Parathyroid adenoma (tissue), 2 donors: ENCODE results near the gene EGR2.

Source experiments
- H2AFZ ChIP-seq: fragments of 300-600 bp; sonication (generic); one replicate; pipeline ENCODE4 v1.7.0; 2017; ENCODE audit warnings: antibody characterized with exemption, mild to moderate bottlenecking
- H3K27ac ChIP-seq: fragments of 300-600 bp; sonication (generic); one replicate; pipeline ENCODE4 v1.7.0; 2017
- H3K27me3 ChIP-seq: fragments of 300-600 bp; sonication (generic); one replicate; pipeline ENCODE4 v1.7.0; 2017; ENCODE audit warnings: low read length; ENCODE audit not compliant: control insufficient read depth, insufficient read depth
- H3K36me3 ChIP-seq: fragments of 300-600 bp; sonication (generic); one replicate; pipeline ENCODE4 v1.7.0; 2017; ENCODE audit warnings: low read length; ENCODE audit not compliant: control insufficient read depth, insufficient read depth
- H3K4me1 ChIP-seq: fragments of 300-600 bp; sonication (generic); one replicate; pipeline ENCODE4 v1.7.0; 2017; ENCODE audit warnings: control low read depth
- H3K4me2 ChIP-seq: fragments of 300-600 bp; sonication (generic); one replicate; pipeline ENCODE4 v1.7.0; 2017; ENCODE audit warnings: low read length
- H3K4me3 ChIP-seq: fragments of 300-600 bp; sonication (generic); one replicate; pipeline ENCODE4 v1.7.0; 2017; ENCODE audit warnings: low read depth, low read length
- H3K79me2 ChIP-seq: fragments of 300-600 bp; sonication (generic); one replicate; pipeline ENCODE4 v1.7.0; 2017; ENCODE audit warnings: control low read depth
- H3K9ac ChIP-seq: fragments of 300-600 bp; sonication (generic); one replicate; pipeline ENCODE4 v1.7.0; 2017; ENCODE audit warnings: mild to moderate bottlenecking
- H3K9me3 ChIP-seq: fragments of 300-600 bp; sonication (generic); one replicate; pipeline ENCODE4 v1.7.0; 2017; ENCODE audit warnings: low read length; ENCODE audit not compliant: control insufficient read depth
- TF ChIP-seq, protein P1 (sequence below): fragments of 300-600 bp; sonication (generic); IDR thresholded peaks from one replicate; pipeline ENCODE4 v1.7.0; 2017; ENCODE audit warnings: antibody characterized with exemption, mild to moderate bottlenecking
- donor health status: primary hyperparathyroidism.

EGR2 gene

DNA sequence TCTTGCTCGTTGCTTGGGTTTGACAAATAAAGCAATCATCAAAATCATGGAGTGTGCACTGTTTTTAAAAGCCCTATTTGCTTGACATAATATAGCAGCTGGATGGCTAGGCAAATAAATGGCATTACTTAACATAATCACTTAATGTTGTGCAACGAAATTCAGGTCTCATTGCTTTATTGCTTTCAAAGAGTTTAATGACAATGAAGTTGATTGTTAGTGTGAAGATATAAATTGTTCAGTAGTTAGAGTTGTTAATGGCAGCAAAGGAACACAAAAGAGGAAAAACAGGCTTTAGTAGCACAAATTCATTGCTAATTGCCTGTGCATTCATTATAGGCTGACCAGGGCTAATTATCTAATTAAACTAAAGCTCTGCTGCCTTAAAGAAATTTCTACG lies 19.3 kb downstream of the EGR2 start:
- H3K4me3 ChIP-seq: no peak overlapping the region
- H3K36me3 ChIP-seq: no peaks in the 10 kb centered on the region
- no peaks in the 10 kb centered on the region for H3K27me3 ChIP-seq
- H2AFZ ChIP-seq: no peak overlapping the region
- H3K4me1 ChIP-seq: no peaks in the 10 kb centered on the region
- no peak overlapping the region for H3K4me2 ChIP-seq
- no peaks in the 10 kb centered on the region for H3K79me2 ChIP-seq
- no peak overlapping the region for H3K27ac ChIP-seq
- no peak overlapping the region for H3K9ac ChIP-seq
- no peaks in the 10 kb centered on the region for H3K9me3 ChIP-seq
- TF ChIP-seq, protein P1, sequence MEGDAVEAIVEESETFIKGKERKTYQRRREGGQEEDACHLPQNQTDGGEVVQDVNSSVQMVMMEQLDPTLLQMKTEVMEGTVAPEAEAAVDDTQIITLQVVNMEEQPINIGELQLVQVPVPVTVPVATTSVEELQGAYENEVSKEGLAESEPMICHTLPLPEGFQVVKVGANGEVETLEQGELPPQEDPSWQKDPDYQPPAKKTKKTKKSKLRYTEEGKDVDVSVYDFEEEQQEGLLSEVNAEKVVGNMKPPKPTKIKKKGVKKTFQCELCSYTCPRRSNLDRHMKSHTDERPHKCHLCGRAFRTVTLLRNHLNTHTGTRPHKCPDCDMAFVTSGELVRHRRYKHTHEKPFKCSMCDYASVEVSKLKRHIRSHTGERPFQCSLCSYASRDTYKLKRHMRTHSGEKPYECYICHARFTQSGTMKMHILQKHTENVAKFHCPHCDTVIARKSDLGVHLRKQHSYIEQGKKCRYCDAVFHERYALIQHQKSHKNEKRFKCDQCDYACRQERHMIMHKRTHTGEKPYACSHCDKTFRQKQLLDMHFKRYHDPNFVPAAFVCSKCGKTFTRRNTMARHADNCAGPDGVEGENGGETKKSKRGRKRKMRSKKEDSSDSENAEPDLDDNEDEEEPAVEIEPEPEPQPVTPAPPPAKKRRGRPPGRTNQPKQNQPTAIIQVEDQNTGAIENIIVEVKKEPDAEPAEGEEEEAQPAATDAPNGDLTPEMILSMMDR: no peak

GRCh38 chr10:62795762-62796161 lies 20.4 kb downstream of the EGR2 start:
- no peaks in the 10 kb centered on the region for H3K36me3 ChIP-seq
- no peak overlapping the region for H2AFZ ChIP-seq
- H3K27me3 ChIP-seq: no peaks in the 10 kb centered on the region
- H3K27ac ChIP-seq: no peak overlapping the region
- H3K9ac ChIP-seq: no peak overlapping the region
- no peaks in the 10 kb centered on the region for H3K9me3 ChIP-seq
- H3K4me3 ChIP-seq: no peak overlapping the region
- TF ChIP-seq, protein P1: no peak
- no peaks in the 10 kb centered on the region for H3K79me2 ChIP-seq
- H3K4me2 ChIP-seq: no peak overlapping the region
- H3K4me1 ChIP-seq: no peaks in the 10 kb centered on the region

GRCh38 chr10:62795100-62795499 lies 21.1 kb downstream of the EGR2 start:
- Histone ChIP-seq H3K27me3 (no peaks in the 10 kb centered on the region), H3K4me1 (no peaks in the 10 kb centered on the region), H3K79me2 (no peaks in the 10 kb centered on the region), H2AFZ (no peak overlapping the region), H3K36me3 (no peaks in the 10 kb centered on the region), H3K9ac (no peak overlapping the region), H3K4me3 (no peak overlapping the region), H3K9me3 (no peaks in the 10 kb centered on the region), H3K4me2 (no peak overlapping the region), H3K27ac (no peak overlapping the region)
- TF ChIP-seq, protein P1: no peak

- H3K79me2 ChIP-seq: no peaks in the 10 kb centered on the region
- TF ChIP-seq, protein P1: no peak
- H3K27me3 ChIP-seq: no peaks in the 10 kb centered on the region
- H3K9ac ChIP-seq: no peak overlapping the region
- H2AFZ ChIP-seq: no peak overlapping the region
- H3K9me3 ChIP-seq: no peaks in the 10 kb centered on the region
- no peak overlapping the region for H3K4me2 ChIP-seq
- H3K27ac ChIP-seq: no peak overlapping the region
- H3K36me3 ChIP-seq: no peaks in the 10 kb centered on the region
- H3K4me3 ChIP-seq: no peak overlapping the region
- no peaks in the 10 kb centered on the region for H3K4me1 ChIP-seq
Observed at GRCh38 chr10:62794306-62794705, 21.9 kb downstream of the EGR2 start.

GRCh38 chr10:62792261-62792660 lies 23.9 kb downstream of the EGR2 start:
- no peak overlapping the region for H2AFZ ChIP-seq
- H3K4me1 ChIP-seq: no peaks in the 10 kb centered on the region
- TF ChIP-seq, protein P1: no peak
- H3K4me3 ChIP-seq: no peak overlapping the region
- H3K36me3 ChIP-seq: no peaks in the 10 kb centered on the region
- no peaks in the 10 kb centered on the region for H3K9me3 ChIP-seq
- H3K79me2 ChIP-seq: no peaks in the 10 kb centered on the region
- H3K9ac ChIP-seq: no peak overlapping the region
- H3K4me2 ChIP-seq: no peak overlapping the region
- H3K27me3 ChIP-seq: no peaks in the 10 kb centered on the region
- no peak overlapping the region for H3K27ac ChIP-seq
